Gastroesophageal sphincter (tissue), 3 donors: ENCODE results near the gene HBQ1.

Experiments used
- EP300 ChIP-seq: sonication (generic); formaldehyde crosslinking; IDR thresholded peaks from one replicate; pipeline ENCODE4 v1.6.1; 2017; ENCODE audit warnings: antibody characterized with exemption, mild to moderate bottlenecking
- POLR2A ChIP-seq, 2 donors: fragments of 450-650 bp; IDR thresholded peaks; one replicate each; pipeline ENCODE4 v1.6.1; 2017; ENCODE audit warnings: antibody characterized with exemption in 2 of 2, mild to moderate bottlenecking in 2 of 2, moderate library complexity in 1 of 2
- TF ChIP-seq, protein P1 (sequence below), 4 experiments: fragments of 200-600 bp in 2 of 4; fragments of 450-650 bp in 2 of 4; sonication (generic) in 1 of 4; IDR thresholded peaks; one replicate each; pipeline ENCODE4 v1.5.1; 2017 to 2019; ENCODE audit warnings: antibody characterized with exemption in 4 of 4, mild to moderate bottlenecking in 2 of 4, moderate library complexity in 2 of 4

DNA sequence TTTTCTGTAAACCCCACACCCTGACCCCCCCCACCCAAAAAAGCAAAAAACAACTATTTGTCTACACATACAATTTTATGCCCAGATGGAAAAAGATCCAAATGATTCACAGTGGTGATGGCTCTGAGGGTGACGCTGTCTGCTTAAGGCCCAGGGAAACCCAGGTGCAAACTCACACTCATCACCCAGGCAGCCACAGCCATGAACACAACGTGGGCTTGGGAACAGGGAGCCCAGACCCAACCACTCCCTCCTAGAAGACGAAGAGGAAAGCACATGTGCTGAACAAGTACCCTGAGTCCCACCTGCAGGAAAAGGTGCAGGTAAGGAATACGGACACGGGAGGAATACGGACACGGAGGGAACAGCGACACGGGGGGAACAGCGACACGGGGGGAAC is 5.4 kb downstream of the HBQ1 start:
- no peak for TF ChIP-seq POLR2A (IDR thresholded peaks at IDR 0.05)
- TF ChIP-seq, protein P1, sequence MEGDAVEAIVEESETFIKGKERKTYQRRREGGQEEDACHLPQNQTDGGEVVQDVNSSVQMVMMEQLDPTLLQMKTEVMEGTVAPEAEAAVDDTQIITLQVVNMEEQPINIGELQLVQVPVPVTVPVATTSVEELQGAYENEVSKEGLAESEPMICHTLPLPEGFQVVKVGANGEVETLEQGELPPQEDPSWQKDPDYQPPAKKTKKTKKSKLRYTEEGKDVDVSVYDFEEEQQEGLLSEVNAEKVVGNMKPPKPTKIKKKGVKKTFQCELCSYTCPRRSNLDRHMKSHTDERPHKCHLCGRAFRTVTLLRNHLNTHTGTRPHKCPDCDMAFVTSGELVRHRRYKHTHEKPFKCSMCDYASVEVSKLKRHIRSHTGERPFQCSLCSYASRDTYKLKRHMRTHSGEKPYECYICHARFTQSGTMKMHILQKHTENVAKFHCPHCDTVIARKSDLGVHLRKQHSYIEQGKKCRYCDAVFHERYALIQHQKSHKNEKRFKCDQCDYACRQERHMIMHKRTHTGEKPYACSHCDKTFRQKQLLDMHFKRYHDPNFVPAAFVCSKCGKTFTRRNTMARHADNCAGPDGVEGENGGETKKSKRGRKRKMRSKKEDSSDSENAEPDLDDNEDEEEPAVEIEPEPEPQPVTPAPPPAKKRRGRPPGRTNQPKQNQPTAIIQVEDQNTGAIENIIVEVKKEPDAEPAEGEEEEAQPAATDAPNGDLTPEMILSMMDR (IDR thresholded peaks at IDR 0.05) = no peak
- no peak for TF ChIP-seq EP300
